ENCODE data around the gene AVPI1.
A peak's percentile ranks its signal among the peaks of the same experiment; 100 is the strongest.

DNA sequence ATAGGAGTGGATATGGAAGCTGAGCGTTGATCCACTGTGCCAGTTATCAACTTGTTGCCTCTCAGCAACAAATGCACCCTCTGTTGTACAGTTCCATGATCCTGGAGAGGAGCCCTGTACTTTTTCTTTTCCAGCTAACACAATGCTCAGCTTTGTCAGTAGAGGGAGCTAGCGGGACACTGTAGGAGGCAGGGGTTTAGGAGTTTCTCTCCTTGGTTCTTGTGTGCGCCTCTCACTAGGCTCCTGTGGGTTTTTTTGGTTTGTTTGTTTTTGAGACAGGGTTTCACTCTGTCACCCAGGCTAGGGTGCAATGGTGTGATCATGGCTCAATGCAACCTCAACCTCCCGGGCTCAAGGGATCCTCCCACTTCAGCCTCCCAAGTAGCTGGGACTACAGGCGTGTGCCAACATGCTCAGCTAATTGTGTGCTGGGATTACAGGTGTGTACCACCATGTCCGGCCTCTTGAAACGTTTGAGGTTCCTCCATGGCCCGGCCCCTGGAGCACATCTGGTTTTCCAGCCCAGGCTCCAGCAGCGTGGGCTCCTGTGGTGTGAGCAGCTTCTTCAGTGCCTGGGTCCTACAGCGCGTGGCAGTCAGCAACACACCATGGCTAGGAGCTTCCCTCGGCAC is 14.5 kb upstream of the AVPI1 start:
- TF ChIP-seq, protein P1, sequence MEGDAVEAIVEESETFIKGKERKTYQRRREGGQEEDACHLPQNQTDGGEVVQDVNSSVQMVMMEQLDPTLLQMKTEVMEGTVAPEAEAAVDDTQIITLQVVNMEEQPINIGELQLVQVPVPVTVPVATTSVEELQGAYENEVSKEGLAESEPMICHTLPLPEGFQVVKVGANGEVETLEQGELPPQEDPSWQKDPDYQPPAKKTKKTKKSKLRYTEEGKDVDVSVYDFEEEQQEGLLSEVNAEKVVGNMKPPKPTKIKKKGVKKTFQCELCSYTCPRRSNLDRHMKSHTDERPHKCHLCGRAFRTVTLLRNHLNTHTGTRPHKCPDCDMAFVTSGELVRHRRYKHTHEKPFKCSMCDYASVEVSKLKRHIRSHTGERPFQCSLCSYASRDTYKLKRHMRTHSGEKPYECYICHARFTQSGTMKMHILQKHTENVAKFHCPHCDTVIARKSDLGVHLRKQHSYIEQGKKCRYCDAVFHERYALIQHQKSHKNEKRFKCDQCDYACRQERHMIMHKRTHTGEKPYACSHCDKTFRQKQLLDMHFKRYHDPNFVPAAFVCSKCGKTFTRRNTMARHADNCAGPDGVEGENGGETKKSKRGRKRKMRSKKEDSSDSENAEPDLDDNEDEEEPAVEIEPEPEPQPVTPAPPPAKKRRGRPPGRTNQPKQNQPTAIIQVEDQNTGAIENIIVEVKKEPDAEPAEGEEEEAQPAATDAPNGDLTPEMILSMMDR (tag by site-specific recombination; IDR thresholded peaks at IDR 0.05) = peak; percentile 82
- TF ChIP-seq ZNF623 (tag by site-specific recombination; IDR thresholded peaks at IDR 0.05) = no peak

Data from HEK293 (cell line).